ENCODE measurements around the gene ZNF385B. TPM values are rescaled to one million over a fixed set of nuclear protein-coding genes. Genes with fewer than 3 reads are reported as not detected.
"Not testable (repeated sequence)": the region's sequence is repeated elsewhere in the genome, so short reads cannot be mapped to it uniquely, and the experiment has no call there.

Gene ZNF385B
- total RNA-seq, 1 experiment from 2014 or later = not detected

GRCh38 chr2:179511105-179511789, 350.2 kb downstream of the ZNF385B start:
- no peak for DNase-seq (ENCODE audit: low read depth)

GRCh38 chr2:179495315-179495714, 366.1 kb downstream of the ZNF385B start:
- DNase-seq (ENCODE audit: low read depth) = no peak

- DNase-seq (ENCODE audit: low read depth) = no peak
Measured at GRCh38 chr2:179488563-179488962, 372.8 kb downstream of the ZNF385B start.

GRCh38 chr2:179487010-179487731, 374.2 kb downstream of the ZNF385B start:
- DNase-seq (ENCODE audit: low read depth) = no peak

- no peak for DNase-seq (ENCODE audit: low read depth)
Measured at GRCh38 chr2:179483131-179483530, 378.3 kb downstream of the ZNF385B start.

- DNase-seq (ENCODE audit: low read depth) = no peak
Measured at GRCh38 chr2:179479947-179480346, 381.5 kb downstream of the ZNF385B start.

- DNase-seq (ENCODE audit: low read depth) = no peak
Measured at GRCh38 chr2:179478771-179479170, 382.6 kb downstream of the ZNF385B start.

GRCh38 chr2:179470992-179471391, 390.4 kb downstream of the ZNF385B start:
- DNase-seq (ENCODE audit: low read depth) = no peak

- DNase-seq (ENCODE audit: low read depth) = no peak
Measured at GRCh38 chr2:179470089-179470488, 391.3 kb downstream of the ZNF385B start.

- no peak for DNase-seq (ENCODE audit: low read depth)
Measured at GRCh38 chr2:179467960-179468359, 393.5 kb downstream of the ZNF385B start.

- DNase-seq (ENCODE audit: low read depth) = peak; percentile 5
Measured at GRCh38 chr2:179467111-179467510, 394.3 kb downstream of the ZNF385B start.

- DNase-seq (ENCODE audit: low read depth) = no peak
Measured at GRCh38 chr2:179461420-179461819, 400.0 kb downstream of the ZNF385B start.

GRCh38 chr2:179460181-179460929, 401.1 kb downstream of the ZNF385B start:
- peak; percentile 46 for DNase-seq (ENCODE audit: low read depth)

- DNase-seq (ENCODE audit: low read depth) = not testable (repeated sequence)
Measured at GRCh38 chr2:179458113-179458512, 403.3 kb downstream of the ZNF385B start.

- no peak for DNase-seq (ENCODE audit: low read depth)
Measured at GRCh38 chr2:179455824-179456223, 405.6 kb downstream of the ZNF385B start.

GRCh38 chr2:179455172-179455524, 406.3 kb downstream of the ZNF385B start:
- peak; percentile 16 for DNase-seq (ENCODE audit: low read depth)

- DNase-seq (ENCODE audit: low read depth) = peak; percentile 53
Measured at GRCh38 chr2:179454443-179455171, 406.8 kb downstream of the ZNF385B start.

- DNase-seq (ENCODE audit: low read depth) = no peak
Measured at GRCh38 chr2:179449010-179449409, 412.4 kb downstream of the ZNF385B start.

GRCh38 chr2:179447839-179448447, 413.5 kb downstream of the ZNF385B start:
- no peak for DNase-seq (ENCODE audit: low read depth)

- no peak for DNase-seq (ENCODE audit: low read depth)
Measured at GRCh38 chr2:179447421-179447820, 414.0 kb downstream of the ZNF385B start.

GRCh38 chr2:179446476-179447141, 414.8 kb downstream of the ZNF385B start:
- no peak for DNase-seq (ENCODE audit: low read depth)

Data from Daoy (cell line).